Mesendoderm (in vitro differentiated cells): Measurements from ENCODE around the gene WFIKKN2. TPM values are rescaled to one million over a fixed set of nuclear protein-coding genes. Genes with fewer than 3 reads are reported as not detected.

Source experiments
- small RNA-seq: library from polyadenylated mRNA; stranded (forward); fragments of <200 nt; extraction: miRNeasy Mini kit (QIAGEN cat#:217004); gene quantifications from one replicate; pipeline ENCODE3, GENCODE V24; 2013; ENCODE audit not compliant: insufficient read depth

Gene WFIKKN2

Small RNAs within 50 kb of the gene (small RNA-seq; reads per million reads assigned to genes)
- not detected for gene AC005921.1
